Natural killer cell (primary cell): ENCODE results near the gene RDH13. TPM values are rescaled to one million over a fixed set of nuclear protein-coding genes. Genes with fewer than 3 reads are reported as not detected.

ENCODE experiments used
- ATAC-seq, 3 donors: fragments of 150-1000 bp in 2 of 3; fragments of 200-7000 bp in 1 of 3; cut with Tn5 transposase; 1 replicate in 1 of 3; 2 replicates in 2 of 3; pipeline ENCODE4 v1.10.0; 2021; ENCODE audit warnings: mild to moderate bottlenecking in 2 of 3, moderate library complexity in 2 of 3
- DNase-seq, 2 donors: peaks; one replicate each; pipeline versions ENCODE4 v3.0.0 to v3.0.0-alpha.2; 2013 to 2021; ENCODE audit warnings: mixed read lengths in 1 of 2
- H3K27ac ChIP-seq: one replicate; pipeline ENCODE4 v1.5.1; 2013; ENCODE audit warnings: mild to moderate bottlenecking, low read length
- H3K27me3 ChIP-seq: one replicate; pipeline ENCODE4 v1.6.1; 2013; ENCODE audit warnings: low read length; ENCODE audit not compliant: control insufficient read depth, insufficient read depth
- H3K36me3 ChIP-seq: one replicate; pipeline ENCODE4 v1.6.1; 2013; ENCODE audit warnings: low read length; ENCODE audit not compliant: control insufficient read depth, insufficient read depth
- H3K4me1 ChIP-seq: one replicate; pipeline ENCODE4 v1.6.1; 2013; ENCODE audit warnings: low read length; ENCODE audit not compliant: control insufficient read depth, insufficient read depth
- H3K4me3 ChIP-seq: one replicate; pipeline ENCODE4 v1.5.1; 2013; ENCODE audit warnings: low read length
- H3K9me3 ChIP-seq: one replicate; pipeline ENCODE4 v1.6.1; 2013; ENCODE audit warnings: low read length; ENCODE audit not compliant: control insufficient read depth, insufficient read depth
- H3K27ac Mint-ChIP-seq, 2 donors: one replicate each; pipeline ENCODE4 v1.8.0; 2022; ENCODE audit warnings: mild to moderate bottlenecking in 2 of 2, mixed read lengths in 2 of 2, moderate library complexity in 1 of 2
- H3K27me3 Mint-ChIP-seq, 2 donors: one replicate each; pipeline ENCODE4 v1.8.0; 2022; ENCODE audit warnings: low read depth in 2 of 2, mixed read lengths in 2 of 2
- H3K36me3 Mint-ChIP-seq: one replicate; pipeline ENCODE4 v1.8.0; 2022; ENCODE audit warnings: mixed read lengths
- H3K4me1 Mint-ChIP-seq, 2 donors: one replicate each; pipeline ENCODE4 v1.8.0; 2022; ENCODE audit warnings: mixed read lengths in 2 of 2
- H3K4me3 Mint-ChIP-seq: one replicate; pipeline ENCODE4 v1.8.0; 2022; ENCODE audit warnings: mild to moderate bottlenecking, moderate library complexity, mixed read lengths
- H3K9me3 Mint-ChIP-seq, 2 donors: one replicate each; pipeline ENCODE4 v1.8.0; 2022; ENCODE audit warnings: mixed read lengths in 2 of 2
- CTCF ChIP-seq: fragments of 200-600 bp; IDR thresholded peaks from one replicate; pipeline ENCODE4 v1.8.0; 2022; ENCODE audit warnings: antibody characterized with exemption
- WGBS: methylation state at CpG from one replicate; pipeline ENCODE4 v1.1.7; 2013; ENCODE audit warnings: missing lambda C conversion rate; ENCODE audit not compliant: insufficient coverage; 5-methylcytosine and 5-hydroxymethylcytosine counted together
- intact Hi-C: fragments of 100-400 bp; cut with micrococcal nuclease; formaldehyde crosslinking; loops from one replicate; pipeline ENCODE4 v1.14.2; 2022
- total RNA-seq, 4 donors: library from RNA; stranded (reverse); fragments of 120-200 nt in 1 of 4; gene quantifications; one replicate each; pipeline versions ENCODE4 v1.2.3 to v1.2.4, GENCODE V29; 2013 to 2022

The RDH13 gene
- total RNA-seq, 3 donors from 2014 or later (not counting 1 experiment from before 2014, with no cell fraction given) = 18.2 to 25.3 (median 19.3) TPM

GRCh38 chr19:55018633-55019032, 44.3 kb downstream of the RDH13 start:
- WGBS = 82% methylated on average over 9 of the region's 9 CpGs
- no peaks in the 10 kb centered on the region for H3K27me3 ChIP-seq
- H3K27me3 Mint-ChIP-seq = no peaks in the 10 kb centered on the region
- no peak for TF ChIP-seq CTCF
- no peak for ATAC-seq
- H3K27ac Mint-ChIP-seq = peak overlapping the region in 1 of 2 donors; percentile 11
- H3K36me3 ChIP-seq = no peaks in the 10 kb centered on the region
- DNase-seq = no peak
- H3K27ac ChIP-seq = no peak overlapping the region
- H3K9me3 ChIP-seq = no peaks in the 10 kb centered on the region
- H3K4me1 Mint-ChIP-seq = peaks cover 27 to 47% of the 10 kb centered on the region in 2 donors
- H3K4me3 Mint-ChIP-seq = no peak overlapping the region
- H3K9me3 Mint-ChIP-seq = no peaks in the 10 kb centered on the region
- no peaks in the 10 kb centered on the region for H3K36me3 Mint-ChIP-seq
- no peak overlapping the region for H3K4me3 ChIP-seq
- intact Hi-C loops = loop anchor here (10.0 kb wide), 1 partner anchor 134 kb away; no protein-coding TSS in a partner anchor
- H3K4me1 ChIP-seq = no peaks in the 10 kb centered on the region

GRCh38 chr19:55018216-55018615, 44.7 kb downstream of the RDH13 start:
- Mint-ChIP-seq H3K9me3 (no peaks in the 10 kb centered on the region), H3K27ac (peak overlapping the region in 1 of 2 donors; percentile 11), H3K27me3 (no peaks in the 10 kb centered on the region), H3K36me3 (no peaks in the 10 kb centered on the region), H3K4me3 (no peak overlapping the region), H3K4me1 (peaks cover 23 to 43% of the 10 kb centered on the region in 2 donors)
- no peak for DNase-seq
- peak in 1 of 3 donors; percentile 5 for ATAC-seq
- Histone ChIP-seq H3K36me3 (no peaks in the 10 kb centered on the region), H3K4me3 (no peak overlapping the region), H3K4me1 (no peaks in the 10 kb centered on the region), H3K9me3 (no peaks in the 10 kb centered on the region), H3K27me3 (no peaks in the 10 kb centered on the region), H3K27ac (no peak overlapping the region)
- 91% methylated on average over 15 of the region's 15 CpGs for WGBS
- intact Hi-C loops = loop anchor here (10.0 kb wide), 1 partner anchor 133 kb away; no protein-coding TSS in a partner anchor
- no peak for TF ChIP-seq CTCF

- H3K9me3 Mint-ChIP-seq = no peaks in the 10 kb centered on the region
- DNase-seq (no peak), ATAC-seq (no peak)
- Histone ChIP-seq H3K9me3 (no peaks in the 10 kb centered on the region), H3K4me3 (no peak overlapping the region), H3K4me1 (no peaks in the 10 kb centered on the region), H3K27me3 (no peaks in the 10 kb centered on the region), H3K36me3 (no peaks in the 10 kb centered on the region), H3K27ac (no peak overlapping the region)
- 60% methylated on average over 3 of the region's 3 CpGs for WGBS
- no peak overlapping the region for H3K27ac Mint-ChIP-seq
- no peaks in the 10 kb centered on the region for H3K27me3 Mint-ChIP-seq
- H3K4me1 Mint-ChIP-seq = peaks cover 31 to 41% of the 10 kb centered on the region in 2 donors
- no peaks in the 10 kb centered on the region for H3K36me3 Mint-ChIP-seq
- no peak for TF ChIP-seq CTCF
- intact Hi-C loops = loop anchor here (10.0 kb wide), 1 partner anchor 131 kb away; no protein-coding TSS in a partner anchor
- peak overlapping the region; percentile 9 for H3K4me3 Mint-ChIP-seq
These were observed 46.9 kb downstream of the RDH13 start for GRCh38 chr19:55016017-55016416.

GRCh38 chr19:55015126-55015525, 47.8 kb downstream of the RDH13 start:
- 62% methylated on average over 4 of the region's 5 CpGs for WGBS
- no peaks in the 10 kb centered on the region for H3K27me3 ChIP-seq
- TF ChIP-seq CTCF = no peak
- intact Hi-C loops = loop anchor here (10.0 kb wide), 1 partner anchor 130 kb away; no protein-coding TSS in a partner anchor
- Mint-ChIP-seq H3K9me3 (no peaks in the 10 kb centered on the region), H3K27me3 (no peaks in the 10 kb centered on the region), H3K4me1 (peaks cover 38 to 44% of the 10 kb centered on the region in 2 donors), H3K36me3 (no peaks in the 10 kb centered on the region), H3K4me3 (peak overlapping the region; percentile 64), H3K27ac (peak overlapping the region; percentile 50)
- no peaks in the 10 kb centered on the region for H3K36me3 ChIP-seq
- peak overlapping the region; percentile 39 for H3K4me3 ChIP-seq
- H3K27ac ChIP-seq = peak overlapping the region; percentile 24
- ATAC-seq (peak; percentile 13 to 34 (median 14)), DNase-seq (no peak)
- H3K9me3 ChIP-seq = no peaks in the 10 kb centered on the region
- H3K4me1 ChIP-seq = no peaks in the 10 kb centered on the region
